ENCODE measurements around the gene SELPLG. TPM values are rescaled to one million over a fixed set of nuclear protein-coding genes. Genes with fewer than 3 reads are reported as not detected.

SELPLG gene
- total and polyA plus RNA-seq, 4 donors, result 9.1 to 18.2 (median 10.9) TPM

- Histone ChIP-seq H3K4me1 (ENCODE audit: control insufficient read depth, insufficient read depth, low read length) (peaks cover 10% of the 10 kb centered on the region), H3K9me3 (ENCODE audit: control insufficient read depth, insufficient read depth, low read length) (no peaks in the 10 kb centered on the region), H3K27ac (ENCODE audit: low read depth, low read length) (no peak overlapping the region), H3K27me3 (ENCODE audit: control insufficient read depth, insufficient read depth, low read length) (no peaks in the 10 kb centered on the region), H3K4me3 (ENCODE audit: low read depth, low read length) (no peak overlapping the region), H3K36me3 (ENCODE audit: control insufficient read depth, insufficient read depth, low read length) (no peaks in the 10 kb centered on the region)
- DNase-seq (ENCODE audit: low read depth in 4 of 6, low spot score in 6 of 6), result no peak
- 35% methylated on average over 7 of the region's 7 CpGs for WGBS (ENCODE audit: insufficient coverage)
These were observed 49.7 kb downstream of the SELPLG start for GRCh38 chr12:108583991-108584390.

GRCh38 chr12:108582978-108583770 is 50.5 kb downstream of the SELPLG start:
- no peak overlapping the region for H3K4me3 ChIP-seq (ENCODE audit: low read depth, low read length)
- DNase-seq (ENCODE audit: low read depth in 4 of 6, low spot score in 6 of 6), result no peak
- H3K4me1 ChIP-seq (ENCODE audit: control insufficient read depth, insufficient read depth, low read length), result peaks cover 5% of the 10 kb centered on the region
- no peak overlapping the region for H3K27ac ChIP-seq (ENCODE audit: low read depth, low read length)
- no peaks in the 10 kb centered on the region for H3K27me3 ChIP-seq (ENCODE audit: control insufficient read depth, insufficient read depth, low read length)
- no peaks in the 10 kb centered on the region for H3K36me3 ChIP-seq (ENCODE audit: control insufficient read depth, insufficient read depth, low read length)
- H3K9me3 ChIP-seq (ENCODE audit: control insufficient read depth, insufficient read depth, low read length), result no peaks in the 10 kb centered on the region
- WGBS (ENCODE audit: insufficient coverage), result 78% methylated on average over 7 of the region's 10 CpGs

GRCh38 chr12:108582509-108582908 is 51.2 kb downstream of the SELPLG start:
- Histone ChIP-seq H3K36me3 (ENCODE audit: control insufficient read depth, insufficient read depth, low read length) (no peaks in the 10 kb centered on the region), H3K4me3 (ENCODE audit: low read depth, low read length) (no peak overlapping the region), H3K27ac (ENCODE audit: low read depth, low read length) (no peak overlapping the region), H3K9me3 (ENCODE audit: control insufficient read depth, insufficient read depth, low read length) (no peaks in the 10 kb centered on the region), H3K27me3 (ENCODE audit: control insufficient read depth, insufficient read depth, low read length) (no peaks in the 10 kb centered on the region), H3K4me1 (ENCODE audit: control insufficient read depth, insufficient read depth, low read length) (peaks cover under 1% of the 10 kb centered on the region)
- 94% methylated on average over 9 of the region's 9 CpGs for WGBS (ENCODE audit: insufficient coverage)
- no peak for DNase-seq (ENCODE audit: low read depth in 4 of 6, low spot score in 6 of 6)

GRCh38 chr12:108581311-108582227 is 52.1 kb downstream of the SELPLG start:
- no peak overlapping the region for H3K4me3 ChIP-seq (ENCODE audit: low read depth, low read length)
- WGBS (ENCODE audit: insufficient coverage), result 64% methylated on average over 30 of the region's 33 CpGs
- no peaks in the 10 kb centered on the region for H3K4me1 ChIP-seq (ENCODE audit: control insufficient read depth, insufficient read depth, low read length)
- H3K9me3 ChIP-seq (ENCODE audit: control insufficient read depth, insufficient read depth, low read length), result no peaks in the 10 kb centered on the region
- H3K36me3 ChIP-seq (ENCODE audit: control insufficient read depth, insufficient read depth, low read length), result no peaks in the 10 kb centered on the region
- no peaks in the 10 kb centered on the region for H3K27me3 ChIP-seq (ENCODE audit: control insufficient read depth, insufficient read depth, low read length)
- peak in 1 of 6 donors; percentile 12 for DNase-seq (ENCODE audit: low read depth in 4 of 6, low spot score in 6 of 6)
- H3K27ac ChIP-seq (ENCODE audit: low read depth, low read length), result no peak overlapping the region

- Histone ChIP-seq H3K4me3 (ENCODE audit: low read depth, low read length) (no peak overlapping the region), H3K9me3 (ENCODE audit: control insufficient read depth, insufficient read depth, low read length) (no peaks in the 10 kb centered on the region), H3K27me3 (ENCODE audit: control insufficient read depth, insufficient read depth, low read length) (no peaks in the 10 kb centered on the region), H3K4me1 (ENCODE audit: control insufficient read depth, insufficient read depth, low read length) (no peaks in the 10 kb centered on the region), H3K36me3 (ENCODE audit: control insufficient read depth, insufficient read depth, low read length) (no peaks in the 10 kb centered on the region), H3K27ac (ENCODE audit: low read depth, low read length) (no peak overlapping the region)
- DNase-seq (ENCODE audit: low read depth in 4 of 6, low spot score in 6 of 6), result no peak
- 58% methylated on average over 3 of the region's 3 CpGs for WGBS (ENCODE audit: insufficient coverage)
These were observed 53.2 kb downstream of the SELPLG start for GRCh38 chr12:108580531-108580930.

GRCh38 chr12:108578813-108579212 is 54.9 kb downstream of the SELPLG start:
- no peak overlapping the region for H3K4me3 ChIP-seq (ENCODE audit: low read depth, low read length)
- no peaks in the 10 kb centered on the region for H3K4me1 ChIP-seq (ENCODE audit: control insufficient read depth, insufficient read depth, low read length)
- DNase-seq (ENCODE audit: low read depth in 4 of 6, low spot score in 6 of 6), result no peak
- no peaks in the 10 kb centered on the region for H3K9me3 ChIP-seq (ENCODE audit: control insufficient read depth, insufficient read depth, low read length)
- H3K36me3 ChIP-seq (ENCODE audit: control insufficient read depth, insufficient read depth, low read length), result no peaks in the 10 kb centered on the region
- no peak overlapping the region for H3K27ac ChIP-seq (ENCODE audit: low read depth, low read length)
- WGBS (ENCODE audit: insufficient coverage), result 100% methylated on average over 3 of the region's 3 CpGs
- H3K27me3 ChIP-seq (ENCODE audit: control insufficient read depth, insufficient read depth, low read length), result no peaks in the 10 kb centered on the region

GRCh38 chr12:108578264-108578663 is 55.4 kb downstream of the SELPLG start:
- DNase-seq (ENCODE audit: low read depth in 4 of 6, low spot score in 6 of 6), result no peak
- WGBS (ENCODE audit: insufficient coverage), result 100% methylated on average over 2 of the region's 2 CpGs
- no peak overlapping the region for H3K27ac ChIP-seq (ENCODE audit: low read depth, low read length)
- no peak overlapping the region for H3K4me3 ChIP-seq (ENCODE audit: low read depth, low read length)
- H3K4me1 ChIP-seq (ENCODE audit: control insufficient read depth, insufficient read depth, low read length), result no peaks in the 10 kb centered on the region
- no peaks in the 10 kb centered on the region for H3K9me3 ChIP-seq (ENCODE audit: control insufficient read depth, insufficient read depth, low read length)
- H3K27me3 ChIP-seq (ENCODE audit: control insufficient read depth, insufficient read depth, low read length), result no peaks in the 10 kb centered on the region
- no peaks in the 10 kb centered on the region for H3K36me3 ChIP-seq (ENCODE audit: control insufficient read depth, insufficient read depth, low read length)

GRCh38 chr12:108577458-108577857 is 56.2 kb downstream of the SELPLG start:
- no peaks in the 10 kb centered on the region for H3K4me1 ChIP-seq (ENCODE audit: control insufficient read depth, insufficient read depth, low read length)
- no peak overlapping the region for H3K4me3 ChIP-seq (ENCODE audit: low read depth, low read length)
- no peaks in the 10 kb centered on the region for H3K27me3 ChIP-seq (ENCODE audit: control insufficient read depth, insufficient read depth, low read length)
- no peak for DNase-seq (ENCODE audit: low read depth in 4 of 6, low spot score in 6 of 6)
- no peaks in the 10 kb centered on the region for H3K9me3 ChIP-seq (ENCODE audit: control insufficient read depth, insufficient read depth, low read length)
- no peak overlapping the region for H3K27ac ChIP-seq (ENCODE audit: low read depth, low read length)
- H3K36me3 ChIP-seq (ENCODE audit: control insufficient read depth, insufficient read depth, low read length), result no peaks in the 10 kb centered on the region

GRCh38 chr12:108576660-108577234 is 56.9 kb downstream of the SELPLG start:
- Histone ChIP-seq H3K36me3 (ENCODE audit: control insufficient read depth, insufficient read depth, low read length) (no peaks in the 10 kb centered on the region), H3K27me3 (ENCODE audit: control insufficient read depth, insufficient read depth, low read length) (no peaks in the 10 kb centered on the region), H3K27ac (ENCODE audit: low read depth, low read length) (no peak overlapping the region), H3K4me3 (ENCODE audit: low read depth, low read length) (no peak overlapping the region), H3K9me3 (ENCODE audit: control insufficient read depth, insufficient read depth, low read length) (no peaks in the 10 kb centered on the region), H3K4me1 (ENCODE audit: control insufficient read depth, insufficient read depth, low read length) (no peaks in the 10 kb centered on the region)
- WGBS (ENCODE audit: insufficient coverage), result 78% methylated on average over 5 of the region's 6 CpGs
- DNase-seq (ENCODE audit: low read depth in 4 of 6, low spot score in 6 of 6), result no peak
